OCI-LY7 (cell line): ENCODE data around the gene LIN52. TPM values are rescaled to one million over a fixed set of nuclear protein-coding genes. Genes with fewer than 3 reads are reported as not detected.

Source experiments
- BruUV-seq: library from RNA; stranded (reverse); fragments of 400-500 nt; replicated peaks from 2 replicates; lab custom pipeline; 2021; lab: Mats Ljungman, UMichigan
- CTCF ChIA-PET: fragments of 300-600 bp; sonication (Branson Sonifier 250); formaldehyde crosslinking; loops from one replicate; lab custom pipeline; 2022; ENCODE audit warnings: antibody characterized with exemption; ENCODE audit not compliant: unreplicated experiment; lab: Charles Lee
- POLR2A ChIA-PET: fragments of 300-600 bp; sonication (Branson Sonifier 250); formaldehyde crosslinking; loops from one replicate; lab custom pipeline; 2022; ENCODE audit warnings: antibody characterized with exemption; lab: Charles Lee
- DNase-seq: peaks from one replicate; pipeline ENCODE4 v3.0.0-alpha.2; 2015; ENCODE audit warnings: low spot score
- H2AFZ ChIP-seq: fragments of 200-600 bp; sonication (generic), shearing (Covaris generic); 2 replicates; pipeline ENCODE4 v1.6.1; 2014; ENCODE audit warnings: mild to moderate bottlenecking, antibody characterized with exemption, low read length, moderate library complexity
- H3K27ac ChIP-seq: fragments of 200-600 bp; sonication (generic); 2 replicates; pipeline ENCODE4 v1.5.1; 2014; ENCODE audit warnings: mixed run types, low read depth, mild to moderate bottlenecking, moderate library complexity, low read length, inconsistent platforms; ENCODE audit not compliant: poor library complexity, severe bottlenecking
- H3K36me3 ChIP-seq: fragments of 200-600 bp; sonication (generic); 2 replicates; pipeline ENCODE4 v1.6.1; 2014; ENCODE audit warnings: mild to moderate bottlenecking, antibody characterized with exemption, low read length, moderate library complexity, mixed read lengths; ENCODE audit not compliant: insufficient read depth
- H3K4me1 ChIP-seq: fragments of 200-600 bp; sonication (generic); 2 replicates; pipeline ENCODE4 v1.5.1; 2014; ENCODE audit warnings: mild to moderate bottlenecking, low read length; ENCODE audit not compliant: insufficient read depth, poor library complexity, severe bottlenecking
- H3K4me2 ChIP-seq: fragments of 200-600 bp; sonication (generic); 2 replicates; pipeline ENCODE4 v1.6.1; 2014; ENCODE audit warnings: mild to moderate bottlenecking, low read length
- H3K4me3 ChIP-seq: fragments of 200-600 bp; sonication (generic); 2 replicates; pipeline ENCODE4 v1.5.1; 2014; ENCODE audit warnings: mild to moderate bottlenecking, low read depth, low read length; ENCODE audit not compliant: poor library complexity, severe bottlenecking
- H3K79me2 ChIP-seq: fragments of 200-600 bp; sonication (generic); 2 replicates; pipeline ENCODE4 v1.6.1; 2016; ENCODE audit warnings: low read depth, mild to moderate bottlenecking, low read length, moderate library complexity, mixed read lengths; ENCODE audit not compliant: insufficient read depth
- H3K9me2 ChIP-seq: fragments of 200-600 bp; sonication (generic); 2 replicates; pipeline ENCODE4 v1.6.1; 2016; ENCODE audit warnings: mild to moderate bottlenecking, low read length, mixed read lengths; ENCODE audit not compliant: insufficient read depth
- H3K9me3 ChIP-seq: fragments of 200-600 bp; sonication (generic); 2 replicates; pipeline ENCODE4 v1.6.1; 2014; ENCODE audit warnings: mild to moderate bottlenecking, mixed run types, low read length, mixed read lengths
- H4K20me1 ChIP-seq: fragments of 200-600 bp; sonication (generic); 2 replicates; pipeline ENCODE4 v1.6.1; 2014; ENCODE audit warnings: mild to moderate bottlenecking, antibody characterized with exemption, low read length, moderate library complexity, mixed read lengths; ENCODE audit not compliant: insufficient read depth
- EZH2phosphoT487 ChIP-seq: fragments of 200-600 bp; sonication (generic); IDR thresholded peaks from 2 replicates; pipeline ENCODE4 v1.6.1; 2018; ENCODE audit warnings: low read depth, borderline replicate concordance, mild to moderate bottlenecking, mixed run types, antibody characterized with exemption, low read length, moderate library complexity, mixed read lengths
- intact Hi-C: fragments of 100-400 bp; cut with micrococcal nuclease; formaldehyde crosslinking; loops from one replicate; pipeline ENCODE4 v1.10.0; 2022; ENCODE audit not compliant: unreplicated experiment
- total RNA-seq, 2 experiments: library from RNA; depleted of rRNA in 1 of 2; stranded (reverse); fragments of >200 nt in 1 of 2; shearing (Covaris generic) in 1 of 2; gene quantifications; 2 replicates each; pipeline ENCODE4 v1.2.3, GENCODE V29; 2014 to 2022
- TF ChIP-seq, protein P1 (sequence below): fragments of 200-600 bp; sonication (generic); conservative IDR thresholded peaks from 2 replicates; pipeline ENCODE4 v1.5.1; 2014; ENCODE audit warnings: mild to moderate bottlenecking, antibody characterized with exemption, low read length, moderate library complexity, mixed read lengths

The LIN52 gene
- total RNA-seq, 2 experiments from 2014 or later = 9.8 to 18.0 TPM

DNA sequence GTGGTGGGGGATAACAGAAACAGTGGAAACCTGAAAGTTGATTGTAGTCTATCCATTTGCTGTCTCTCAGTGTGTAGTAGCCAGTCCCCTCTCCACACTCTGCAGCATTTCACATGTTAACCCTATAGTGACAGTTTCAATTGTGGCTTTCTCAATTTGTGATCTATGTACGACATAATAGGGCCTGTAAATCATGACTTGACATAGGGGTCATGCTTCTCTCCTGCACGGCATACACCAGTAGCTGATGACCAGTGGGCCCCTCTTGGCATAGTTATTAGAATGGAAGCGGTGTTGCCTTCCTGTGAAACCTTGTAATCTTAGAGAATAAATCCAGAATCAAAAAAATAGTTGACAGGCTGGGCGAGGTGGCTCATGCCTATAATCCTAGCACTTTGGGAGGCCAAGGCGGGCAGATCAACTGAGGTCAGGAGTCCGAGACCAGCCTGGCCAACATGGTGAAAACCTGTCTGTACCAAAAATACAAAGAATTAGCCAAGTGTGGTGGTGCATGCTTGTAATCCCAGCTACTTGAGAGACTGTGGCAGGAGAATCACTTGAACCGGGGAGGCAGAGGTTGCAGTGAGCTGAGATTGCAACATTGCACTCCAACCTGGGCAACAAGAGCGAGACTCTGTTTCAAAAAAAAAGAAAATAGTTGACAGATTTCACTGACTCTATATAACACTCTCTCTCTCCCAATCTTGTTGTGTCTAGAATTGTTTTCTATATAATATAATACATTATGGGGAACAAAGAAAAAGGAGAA is 109.9 kb downstream of the LIN52 start:
- TF ChIP-seq EZH2phosphoT487 = no peak
- TF ChIP-seq, protein P1, sequence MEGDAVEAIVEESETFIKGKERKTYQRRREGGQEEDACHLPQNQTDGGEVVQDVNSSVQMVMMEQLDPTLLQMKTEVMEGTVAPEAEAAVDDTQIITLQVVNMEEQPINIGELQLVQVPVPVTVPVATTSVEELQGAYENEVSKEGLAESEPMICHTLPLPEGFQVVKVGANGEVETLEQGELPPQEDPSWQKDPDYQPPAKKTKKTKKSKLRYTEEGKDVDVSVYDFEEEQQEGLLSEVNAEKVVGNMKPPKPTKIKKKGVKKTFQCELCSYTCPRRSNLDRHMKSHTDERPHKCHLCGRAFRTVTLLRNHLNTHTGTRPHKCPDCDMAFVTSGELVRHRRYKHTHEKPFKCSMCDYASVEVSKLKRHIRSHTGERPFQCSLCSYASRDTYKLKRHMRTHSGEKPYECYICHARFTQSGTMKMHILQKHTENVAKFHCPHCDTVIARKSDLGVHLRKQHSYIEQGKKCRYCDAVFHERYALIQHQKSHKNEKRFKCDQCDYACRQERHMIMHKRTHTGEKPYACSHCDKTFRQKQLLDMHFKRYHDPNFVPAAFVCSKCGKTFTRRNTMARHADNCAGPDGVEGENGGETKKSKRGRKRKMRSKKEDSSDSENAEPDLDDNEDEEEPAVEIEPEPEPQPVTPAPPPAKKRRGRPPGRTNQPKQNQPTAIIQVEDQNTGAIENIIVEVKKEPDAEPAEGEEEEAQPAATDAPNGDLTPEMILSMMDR = no peak
- Histone ChIP-seq H3K36me3 (peaks cover 7% of the 10 kb centered on the region; the same call in 1 of the 2 replicates), H3K9me3 (no peaks in the 10 kb centered on the region), H3K27ac (no peak overlapping the region), H2AFZ (no peak overlapping the region), H3K4me3 (no peak overlapping the region), H3K4me2 (no peak overlapping the region), H4K20me1 (no peaks in the 10 kb centered on the region), H3K4me1 (no peaks in the 10 kb centered on the region), H3K79me2 (no peaks in the 10 kb centered on the region), H3K9me2 (no peaks in the 10 kb centered on the region)
- ChIA-PET CTCF (no interaction called here), POLR2A (no interaction called here)
- no peak for DNase-seq
- intact Hi-C loops = no loop called here
- BruUV-seq = no TSS peak

DNA sequence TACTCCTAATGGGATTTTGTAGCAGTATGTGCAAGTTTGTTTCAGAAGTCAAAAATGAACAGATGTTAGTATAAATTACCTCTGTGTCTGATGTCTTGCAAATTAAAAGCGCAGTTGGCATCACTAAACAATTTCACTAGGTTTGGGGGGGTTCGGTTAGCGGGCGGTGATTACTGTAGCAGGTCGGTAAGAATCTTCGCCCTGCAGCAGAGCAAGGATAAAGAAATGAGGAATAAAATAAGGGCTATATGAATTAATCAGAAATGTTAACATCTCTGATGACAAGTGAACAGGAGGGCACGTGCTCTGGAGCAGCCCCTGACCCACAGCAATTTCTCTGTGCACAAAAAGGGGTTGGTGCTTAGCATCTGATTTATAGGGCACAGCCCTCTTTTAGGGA is 110.9 kb downstream of the LIN52 start:
- CTCF ChIA-PET = no interaction called here
- no peaks in the 10 kb centered on the region for H3K9me3 ChIP-seq
- H3K27ac ChIP-seq = no peak overlapping the region
- no peak for DNase-seq
- peaks cover 7% of the 10 kb centered on the region; the same call in 1 of the 2 replicates for H3K36me3 ChIP-seq
- BruUV-seq = no TSS peak
- H3K79me2 ChIP-seq = no peaks in the 10 kb centered on the region
- POLR2A ChIA-PET = no interaction called here
- intact Hi-C loops = no loop called here
- no peaks in the 10 kb centered on the region for H4K20me1 ChIP-seq
- no peaks in the 10 kb centered on the region for H3K9me2 ChIP-seq
- no peak overlapping the region for H3K4me3 ChIP-seq
- H3K4me1 ChIP-seq = no peaks in the 10 kb centered on the region
- TF ChIP-seq, protein P1 = no peak
- TF ChIP-seq EZH2phosphoT487 = no peak
- H2AFZ ChIP-seq = no peak overlapping the region
- H3K4me2 ChIP-seq = no peak overlapping the region
